IPS DF 4.7 (cell line): ENCODE measurements around the gene IQGAP2.
"Not testable (repeated sequence)": the region's sequence is repeated elsewhere in the genome, so short reads cannot be mapped to it uniquely, and the experiment has no call there.

Experiments
- DNase-seq: peaks from one replicate; pipeline ENCODE4 v3.0.0-alpha.2; 2013; ENCODE audit warnings: low spot score; ENCODE audit errors: extremely low read depth

IQGAP2 gene

DNA sequence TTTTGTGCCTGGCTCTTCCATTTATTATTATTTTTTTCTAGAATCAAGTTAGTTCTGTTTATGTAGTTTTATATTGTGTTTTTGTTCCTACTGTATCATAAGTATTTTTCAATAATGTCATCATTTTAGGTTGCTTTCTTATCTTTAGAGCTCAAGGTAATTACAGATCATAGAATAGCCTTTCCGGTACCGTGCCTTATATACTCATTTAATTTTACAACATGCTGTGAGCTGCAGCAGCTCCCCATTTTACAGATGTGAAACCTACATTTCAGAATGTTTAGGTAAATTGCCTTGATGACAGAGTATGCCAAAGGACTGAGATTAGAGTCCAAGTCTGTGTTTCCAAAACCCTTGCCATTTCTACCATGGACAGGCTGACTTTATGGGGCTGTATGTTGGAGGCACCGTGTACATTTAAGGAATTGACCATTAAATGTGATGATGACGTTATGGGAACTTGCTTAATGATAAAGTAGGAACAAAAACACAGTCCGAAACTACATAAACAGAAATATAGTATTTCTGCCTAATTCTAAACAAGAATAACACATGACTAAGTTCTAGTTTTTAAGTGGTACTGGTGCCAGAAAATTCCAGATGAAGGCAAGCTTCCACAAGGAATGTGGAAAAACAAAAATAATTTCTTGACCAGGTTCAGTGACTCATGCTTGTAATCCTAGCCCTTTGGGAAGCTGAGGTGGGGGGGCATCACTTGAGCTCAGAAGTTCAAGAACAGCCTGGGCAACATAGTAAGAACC is 97.7 kb downstream of the IQGAP2 start:
- DNase-seq, result no peak

DNA sequence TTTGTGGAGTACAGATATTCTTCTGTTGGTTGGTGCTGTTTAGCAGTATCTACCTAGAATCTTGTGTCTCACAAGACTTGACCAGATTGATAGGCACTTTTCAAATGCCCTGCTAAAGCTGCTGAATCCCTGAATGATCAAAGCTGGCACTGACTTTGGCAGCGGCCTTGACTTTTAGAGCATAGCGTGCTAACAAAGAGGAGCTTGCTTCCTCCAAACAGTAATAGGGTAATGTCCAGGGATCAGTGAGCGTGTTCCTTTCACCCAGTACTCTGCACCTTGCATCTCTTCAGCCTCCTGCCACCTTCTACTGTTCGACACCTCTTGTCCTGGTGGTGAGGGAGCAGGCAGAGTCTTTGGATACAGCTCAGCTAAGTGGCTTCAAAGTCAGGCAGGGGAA is 100.8 kb downstream of the IQGAP2 start:
- DNase-seq, result no peak

DNA sequence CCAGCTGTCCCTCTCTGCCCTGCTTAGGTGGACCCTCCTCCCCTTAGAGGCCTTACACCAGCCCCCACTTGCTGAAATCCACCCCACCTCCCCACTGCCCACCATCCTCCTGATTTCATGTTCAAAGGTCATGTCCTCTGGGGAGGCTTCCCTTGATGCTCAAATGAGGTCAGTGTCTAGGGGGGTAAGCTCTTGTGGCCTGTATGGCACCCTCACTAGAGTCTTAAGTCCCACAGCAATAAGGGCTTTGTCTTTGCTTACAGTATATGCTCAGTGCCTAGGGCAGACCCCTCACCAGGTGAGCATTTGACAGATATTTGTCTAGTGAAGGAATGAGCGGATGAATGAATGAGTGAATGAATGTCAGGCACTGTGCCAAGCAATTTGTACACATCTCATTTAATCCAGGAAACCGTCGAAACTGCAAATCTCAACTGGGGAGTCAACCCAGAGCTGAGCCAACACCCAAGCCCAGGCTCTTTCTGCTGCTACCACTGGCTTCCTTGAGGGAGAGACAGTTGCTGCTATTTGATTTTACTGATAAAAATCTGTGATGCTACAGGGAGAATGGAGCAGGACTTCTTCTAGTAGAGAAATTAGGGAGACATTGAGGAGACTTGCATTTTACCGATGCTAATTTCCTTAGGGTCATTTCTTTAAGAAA is 101.9 kb downstream of the IQGAP2 start:
- no peak for DNase-seq

DNA sequence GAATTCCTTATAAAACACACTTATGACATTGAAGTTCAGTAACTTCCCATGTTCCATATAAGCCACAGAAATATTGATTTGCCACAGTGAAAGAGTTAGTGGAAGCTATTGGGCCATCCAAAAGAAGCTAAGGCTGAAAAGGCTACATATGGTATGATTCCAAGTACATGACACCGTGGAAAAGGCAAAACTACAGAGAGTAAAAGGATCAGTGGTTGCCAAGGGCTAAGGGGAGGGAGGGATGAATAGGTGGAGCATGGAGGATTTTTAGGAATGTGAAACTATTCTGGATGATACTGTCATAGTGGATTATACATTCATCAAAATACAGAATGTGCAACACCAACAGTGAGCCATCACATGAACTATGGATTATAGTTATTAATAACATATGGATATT is 110.4 kb downstream of the IQGAP2 start:
- no peak for DNase-seq

GRCh38 chr5:76514292-76514691 is 111.2 kb downstream of the IQGAP2 start:
- no peak for DNase-seq

DNA sequence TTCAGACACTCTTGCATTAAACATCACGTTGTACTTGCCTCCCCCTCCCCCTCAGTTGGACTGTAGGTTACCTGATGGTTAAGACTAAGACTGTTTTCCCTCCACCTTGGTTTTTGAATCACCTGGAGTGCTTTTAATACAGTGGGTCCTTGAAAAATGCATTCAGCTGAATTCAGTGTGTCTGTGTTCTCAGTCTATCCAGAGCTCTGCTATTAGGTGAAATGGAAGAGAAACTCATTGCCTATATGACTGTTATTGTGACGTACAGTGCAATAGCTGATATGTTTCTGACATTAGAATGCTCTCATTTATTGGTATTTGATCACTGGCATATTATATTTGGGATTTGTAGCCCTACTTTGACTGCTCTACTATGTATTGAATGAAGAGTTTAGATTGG is 111.6 kb downstream of the IQGAP2 start:
- no peak for DNase-seq

DNA sequence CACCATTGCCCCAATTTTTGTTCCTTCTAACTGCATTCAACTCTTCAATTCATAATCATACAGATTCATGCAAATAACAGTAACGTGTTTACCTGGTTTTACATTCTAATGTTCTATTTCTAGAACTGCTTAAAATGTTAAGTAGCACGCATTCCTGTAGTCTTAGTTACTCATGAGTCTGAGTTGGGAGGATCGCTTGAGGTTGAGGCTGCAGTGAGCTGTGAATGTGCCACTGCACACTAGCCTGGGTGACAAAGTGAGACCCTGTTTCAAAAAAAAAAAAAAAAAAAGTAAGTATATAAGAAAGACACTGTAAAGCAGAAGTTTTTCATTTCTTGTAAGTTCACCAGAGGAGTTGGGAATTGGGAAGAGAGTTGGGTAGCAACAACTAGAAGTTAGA is 114.2 kb downstream of the IQGAP2 start:
- no peak for DNase-seq

GRCh38 chr5:76518246-76518645 is 115.2 kb downstream of the IQGAP2 start:
- DNase-seq, result not testable (repeated sequence)

DNA sequence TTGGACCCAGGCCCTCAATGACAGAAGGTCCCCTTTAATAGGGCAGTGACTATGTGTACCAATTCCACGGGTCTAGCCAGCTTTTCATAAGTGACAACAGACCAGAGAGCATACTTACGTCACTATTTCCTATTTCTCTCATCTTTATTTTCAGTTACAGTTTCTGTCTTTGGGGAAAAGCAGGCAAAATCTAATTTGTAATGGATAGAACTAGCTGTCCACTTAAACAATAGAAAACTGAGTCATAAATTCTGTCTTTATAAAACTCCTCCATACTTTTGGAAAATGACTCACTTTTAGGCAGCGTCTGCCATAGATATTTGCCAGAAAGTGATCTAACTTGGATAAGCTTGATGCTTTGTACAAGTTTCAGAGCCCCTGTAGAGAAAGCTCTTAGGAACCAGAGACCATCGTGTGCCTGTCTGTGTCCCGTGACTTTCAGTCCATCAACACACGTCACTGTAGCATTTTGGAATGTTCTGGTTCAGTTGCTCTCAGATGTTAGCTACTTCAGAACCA is 118.2 kb downstream of the IQGAP2 start:
- no peak for DNase-seq

- DNase-seq, result no peak
These were observed 119.2 kb downstream of the IQGAP2 start for GRCh38 chr5:76522103-76522935.

DNA sequence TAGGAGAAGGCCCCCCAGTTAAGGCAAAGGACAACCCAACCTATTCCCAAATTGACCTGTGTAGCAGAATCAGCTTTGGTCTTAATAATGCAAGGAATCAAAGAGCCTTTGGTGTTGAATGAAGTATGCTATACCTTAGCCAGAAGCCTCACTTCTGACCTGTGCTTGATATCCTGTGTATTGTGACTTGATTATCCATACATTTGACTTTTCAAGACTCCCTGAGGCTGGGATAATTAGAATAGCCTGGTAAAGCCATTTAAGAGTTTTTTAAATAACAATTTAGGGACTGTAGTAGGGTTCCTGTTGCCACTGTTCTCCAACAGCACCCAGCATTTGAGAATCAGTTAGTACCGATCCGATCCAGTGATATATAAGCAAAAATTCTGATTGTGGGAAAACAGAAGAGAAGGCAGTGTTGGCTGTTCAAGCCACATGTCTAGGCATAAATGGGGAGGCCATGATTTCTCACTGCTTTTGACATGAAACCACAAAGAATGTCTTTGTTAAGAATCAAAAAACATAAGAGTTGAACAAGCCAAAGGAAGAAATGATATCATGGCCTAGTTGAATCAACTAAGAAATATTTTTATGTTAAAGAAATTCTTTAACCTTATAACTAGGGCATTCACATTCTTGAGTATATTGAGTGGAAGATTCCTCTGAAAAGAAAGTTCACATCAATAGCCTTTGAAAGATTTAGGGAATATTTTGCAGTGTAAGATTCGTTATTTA is 121.2 kb downstream of the IQGAP2 start:
- no peak for DNase-seq

- DNase-seq, result no peak
These were observed 121.8 kb downstream of the IQGAP2 start for GRCh38 chr5:76524868-76525267.

GRCh38 chr5:76525956-76526355 is 122.9 kb downstream of the IQGAP2 start:
- DNase-seq, result no peak

- no peak for DNase-seq
These were observed 124.0 kb downstream of the IQGAP2 start for GRCh38 chr5:76526950-76527583.

DNA sequence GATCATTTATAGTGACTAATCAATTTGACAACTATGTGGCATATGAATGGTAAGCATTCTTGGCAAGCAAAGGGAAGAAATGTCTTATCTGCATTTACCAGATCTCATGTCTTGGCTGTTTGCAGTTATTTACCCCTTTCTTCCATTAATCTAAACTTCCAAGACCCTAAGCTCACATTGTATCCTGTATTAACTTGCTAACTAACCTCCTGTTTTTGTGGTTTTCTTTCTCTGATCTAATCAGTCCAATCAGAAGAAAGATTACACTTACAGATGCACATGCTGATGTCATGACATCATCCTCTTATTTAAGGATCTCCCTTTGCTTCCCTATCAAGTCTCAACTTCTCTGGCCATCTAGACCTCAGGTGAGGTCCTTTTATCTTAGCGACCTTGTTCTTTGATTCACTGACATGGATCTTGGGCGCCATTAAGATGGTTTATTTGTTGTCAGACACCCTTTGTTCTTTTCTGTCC is 124.6 kb downstream of the IQGAP2 start:
- no peak for DNase-seq

- DNase-seq, result no peak
These were observed 125.7 kb downstream of the IQGAP2 start for GRCh38 chr5:76528547-76529331.

DNA sequence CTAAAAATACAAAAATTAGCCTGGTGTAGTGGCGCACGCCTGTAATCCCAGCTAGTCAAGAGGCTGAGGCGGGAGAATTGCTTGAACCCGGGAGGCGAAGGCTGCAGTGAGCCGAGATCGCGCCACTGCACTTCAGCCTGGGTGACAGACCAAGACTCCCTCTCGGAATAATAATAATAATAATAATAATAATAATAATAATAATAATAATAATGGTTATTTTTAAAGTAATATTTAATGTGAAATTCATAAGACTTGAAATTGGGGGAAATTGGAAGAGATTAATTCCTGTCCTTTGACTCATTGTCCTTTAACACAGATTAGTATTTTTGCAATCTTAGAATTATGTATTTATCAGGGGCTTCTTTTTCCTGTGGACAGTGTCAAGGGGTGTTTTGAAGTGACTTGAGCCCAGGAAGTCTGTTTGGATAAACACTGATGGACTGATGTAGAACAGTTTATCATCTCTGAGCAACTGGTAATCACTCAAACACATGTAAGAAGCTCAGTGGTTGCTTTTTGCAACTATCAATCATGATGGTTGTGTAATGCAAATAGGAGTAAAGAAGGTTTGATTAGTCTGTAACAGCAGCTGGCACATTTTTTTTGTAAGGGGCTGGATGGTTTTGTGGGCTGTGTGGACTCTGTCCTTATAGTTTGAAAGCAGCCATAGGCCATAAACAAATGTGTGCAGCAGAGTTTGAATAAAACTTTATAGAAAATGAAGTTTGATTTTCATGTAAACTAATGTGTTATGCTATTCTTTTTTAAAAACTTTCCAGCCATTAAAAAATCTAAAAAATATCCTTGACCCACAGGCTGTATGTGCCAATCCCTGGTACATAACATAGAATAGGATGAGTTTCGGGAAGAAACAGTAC is 126.6 kb downstream of the IQGAP2 start:
- DNase-seq, result no peak

- no peak for DNase-seq
These were observed 129.0 kb downstream of the IQGAP2 start for GRCh38 chr5:76532052-76532451.

DNA sequence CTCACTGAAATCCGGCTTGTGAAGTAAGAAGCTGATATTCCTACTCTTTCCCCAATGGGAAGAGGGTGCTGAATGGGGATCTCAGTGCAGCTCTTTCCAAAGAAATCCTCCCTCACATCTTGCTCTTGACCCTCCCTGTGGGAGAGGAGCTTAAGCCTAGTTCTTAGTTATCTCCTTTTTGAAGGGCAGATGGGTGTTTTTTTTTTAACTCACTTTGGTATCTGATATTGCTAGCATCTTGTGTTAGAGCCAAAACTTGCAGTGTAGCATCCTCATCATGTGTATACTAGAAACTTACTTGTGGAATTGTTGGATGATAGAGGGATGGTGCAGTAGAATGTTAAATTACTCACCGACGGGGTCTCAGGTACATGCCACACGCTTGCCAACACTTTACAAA is 129.9 kb downstream of the IQGAP2 start:
- no peak for DNase-seq
